ENCODE results near the gene CES4A. TPM values are rescaled to one million over a fixed set of nuclear protein-coding genes. Genes with fewer than 3 reads are reported as not detected.

The CES4A gene
- total RNA-seq, 1 donor from 2014 or later: 13.3 TPM

DNA sequence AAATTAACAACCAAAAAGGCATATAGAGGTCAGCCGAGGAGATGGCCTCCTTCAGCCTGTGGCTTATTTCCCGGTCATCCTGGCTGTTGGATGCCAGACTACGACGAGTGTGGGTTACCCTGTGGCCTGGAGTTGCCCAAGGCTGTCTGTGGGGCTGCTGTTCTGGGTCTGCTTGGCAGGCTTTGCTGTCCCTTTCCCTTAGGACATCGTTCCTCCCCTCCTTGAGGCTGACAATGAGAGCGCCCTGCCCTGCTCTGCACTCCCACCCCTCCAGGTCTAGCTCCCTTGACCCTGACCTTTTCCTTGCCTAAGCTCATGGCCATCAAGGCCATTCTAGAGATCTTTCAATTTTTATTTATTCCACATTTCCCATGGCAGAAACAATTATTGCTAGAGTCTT is 38.7 kb downstream of the CES4A start:
- ATAC-seq: no peak
- peak; percentile 32 for DNase-seq
- Histone ChIP-seq H3K27ac (no peak overlapping the region), H3K4me3 (no peak overlapping the region), H3K9me3 (no peaks in the 10 kb centered on the region), H3K27me3 (no peaks in the 10 kb centered on the region), H3K4me1 (peaks cover 14% of the 10 kb centered on the region), H3K36me3 (no peaks in the 10 kb centered on the region)
- intact Hi-C loops (cut with DNase I): no loop called here
- TF ChIP-seq, protein P1, sequence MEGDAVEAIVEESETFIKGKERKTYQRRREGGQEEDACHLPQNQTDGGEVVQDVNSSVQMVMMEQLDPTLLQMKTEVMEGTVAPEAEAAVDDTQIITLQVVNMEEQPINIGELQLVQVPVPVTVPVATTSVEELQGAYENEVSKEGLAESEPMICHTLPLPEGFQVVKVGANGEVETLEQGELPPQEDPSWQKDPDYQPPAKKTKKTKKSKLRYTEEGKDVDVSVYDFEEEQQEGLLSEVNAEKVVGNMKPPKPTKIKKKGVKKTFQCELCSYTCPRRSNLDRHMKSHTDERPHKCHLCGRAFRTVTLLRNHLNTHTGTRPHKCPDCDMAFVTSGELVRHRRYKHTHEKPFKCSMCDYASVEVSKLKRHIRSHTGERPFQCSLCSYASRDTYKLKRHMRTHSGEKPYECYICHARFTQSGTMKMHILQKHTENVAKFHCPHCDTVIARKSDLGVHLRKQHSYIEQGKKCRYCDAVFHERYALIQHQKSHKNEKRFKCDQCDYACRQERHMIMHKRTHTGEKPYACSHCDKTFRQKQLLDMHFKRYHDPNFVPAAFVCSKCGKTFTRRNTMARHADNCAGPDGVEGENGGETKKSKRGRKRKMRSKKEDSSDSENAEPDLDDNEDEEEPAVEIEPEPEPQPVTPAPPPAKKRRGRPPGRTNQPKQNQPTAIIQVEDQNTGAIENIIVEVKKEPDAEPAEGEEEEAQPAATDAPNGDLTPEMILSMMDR (IDR thresholded peaks at IDR 0.05): no peak

- Histone ChIP-seq H3K27me3 (no peaks in the 10 kb centered on the region), H3K4me1 (peaks cover 14% of the 10 kb centered on the region), H3K9me3 (no peaks in the 10 kb centered on the region), H3K27ac (peak overlapping the region; percentile 98), H3K36me3 (no peaks in the 10 kb centered on the region), H3K4me3 (peak overlapping the region; percentile 91)
- TF ChIP-seq, protein P1 (IDR thresholded peaks at IDR 0.05): no peak
- DNase-seq (no peak), ATAC-seq (no peak)
- intact Hi-C loops (cut with DNase I): no loop called here
These were observed 39.8 kb downstream of the CES4A start for GRCh38 chr16:67028167-67028695.

DNA sequence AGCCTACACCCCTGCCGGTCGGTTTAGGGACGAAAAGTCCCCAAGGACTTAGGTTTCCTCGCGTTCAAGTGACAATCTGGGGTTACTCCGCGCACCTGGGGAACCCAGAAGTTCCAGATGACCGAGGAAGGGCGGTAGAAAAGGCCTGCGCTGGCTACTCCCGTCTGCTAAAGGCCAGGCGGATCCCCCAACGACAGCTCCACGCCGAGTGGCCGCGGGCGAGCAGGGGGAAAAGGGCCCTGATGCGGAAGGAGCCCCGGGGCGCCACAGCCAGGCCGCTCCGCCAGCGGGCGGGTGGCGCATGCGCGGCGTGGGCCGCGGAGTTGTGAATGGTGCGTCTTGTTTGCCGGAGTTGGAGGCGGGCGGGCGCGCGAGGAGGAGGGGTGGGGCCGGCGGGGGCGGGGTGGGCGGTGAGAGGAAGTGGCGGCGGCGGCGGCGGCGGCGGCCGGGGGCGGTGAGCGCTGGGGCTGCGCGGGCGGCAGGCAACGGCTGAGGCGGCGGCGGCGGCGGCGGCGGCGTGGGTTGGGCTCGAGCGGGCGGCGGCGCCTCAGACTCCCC is 40.4 kb downstream of the CES4A start, which contains the start of gene CBFB:
TSS of gene CBFB (plus strand) at position 454 of the 558 bp plus-strand sequence. CDS start 259 bp downstream, outside the sequence.
- Histone ChIP-seq H3K27ac (peak within 1 kb of the TSS; percentile 98), H3K36me3 (no peaks in the 10 kb centered on the region), H3K27me3 (no peaks in the 10 kb centered on the region), H3K9me3 (no peaks in the 10 kb centered on the region), H3K4me3 (peak within 1 kb of the TSS; percentile 91), H3K4me1 (peaks cover 14% of the 10 kb centered on the region)
- intact Hi-C loops (cut with DNase I): no loop called here
- peak; percentile 96 for ATAC-seq
- TF ChIP-seq, protein P1 (IDR thresholded peaks at IDR 0.05): peak; percentile 17
- peak; percentile 96 for DNase-seq

DNA sequence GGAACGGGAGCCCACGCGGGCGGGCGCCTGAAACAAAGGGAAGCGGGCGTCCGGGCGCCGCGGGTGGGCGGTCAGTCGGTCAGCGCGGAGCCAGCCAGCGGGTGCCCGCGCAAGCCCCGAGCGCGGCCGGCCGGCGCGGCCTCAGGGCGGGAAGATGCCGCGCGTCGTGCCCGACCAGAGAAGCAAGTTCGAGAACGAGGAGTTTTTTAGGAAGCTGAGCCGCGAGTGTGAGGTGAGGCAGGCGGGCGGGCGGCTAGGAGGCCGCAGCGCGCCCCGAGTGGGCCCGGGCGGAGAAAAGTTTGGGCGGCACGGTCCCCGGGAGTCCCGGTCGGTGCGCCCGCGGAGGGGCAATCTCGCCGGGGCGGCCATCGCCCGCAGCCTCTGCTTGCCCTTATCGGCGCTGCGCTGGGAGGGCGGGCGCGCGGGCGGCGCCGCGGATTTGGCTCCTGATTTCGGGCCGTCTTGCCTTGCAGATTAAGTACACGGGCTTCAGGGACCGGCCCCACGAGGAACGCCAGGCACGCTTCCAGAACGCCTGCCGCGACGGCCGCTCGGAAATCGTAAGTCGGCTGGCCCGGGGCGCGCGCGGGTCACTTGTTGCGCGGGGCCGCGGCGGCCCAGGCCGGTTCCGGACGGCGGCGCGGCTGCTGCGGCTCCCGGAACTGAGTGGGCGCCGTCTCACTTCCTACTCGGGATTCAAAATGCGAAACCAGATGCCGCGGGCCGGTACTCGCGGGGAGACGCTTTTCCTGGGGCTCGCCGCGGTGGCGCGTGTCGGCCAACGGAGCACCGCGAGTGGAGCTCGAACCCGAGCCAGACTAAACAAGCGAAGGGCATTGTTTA is 41.1 kb downstream of the CES4A start:
- DNase-seq: peak; percentile 86
- H3K27me3 ChIP-seq: no peaks in the 10 kb centered on the region
- H3K27ac ChIP-seq: peak overlapping the region; percentile 96
- peaks cover 17% of the 10 kb centered on the region for H3K4me1 ChIP-seq
- H3K9me3 ChIP-seq: no peaks in the 10 kb centered on the region
- peak; percentile 75 for ATAC-seq
- no peaks in the 10 kb centered on the region for H3K36me3 ChIP-seq
- peak overlapping the region; percentile 91 for H3K4me3 ChIP-seq
- intact Hi-C loops (cut with DNase I): no loop called here
- TF ChIP-seq, protein P1 (IDR thresholded peaks at IDR 0.05): no peak

DNA sequence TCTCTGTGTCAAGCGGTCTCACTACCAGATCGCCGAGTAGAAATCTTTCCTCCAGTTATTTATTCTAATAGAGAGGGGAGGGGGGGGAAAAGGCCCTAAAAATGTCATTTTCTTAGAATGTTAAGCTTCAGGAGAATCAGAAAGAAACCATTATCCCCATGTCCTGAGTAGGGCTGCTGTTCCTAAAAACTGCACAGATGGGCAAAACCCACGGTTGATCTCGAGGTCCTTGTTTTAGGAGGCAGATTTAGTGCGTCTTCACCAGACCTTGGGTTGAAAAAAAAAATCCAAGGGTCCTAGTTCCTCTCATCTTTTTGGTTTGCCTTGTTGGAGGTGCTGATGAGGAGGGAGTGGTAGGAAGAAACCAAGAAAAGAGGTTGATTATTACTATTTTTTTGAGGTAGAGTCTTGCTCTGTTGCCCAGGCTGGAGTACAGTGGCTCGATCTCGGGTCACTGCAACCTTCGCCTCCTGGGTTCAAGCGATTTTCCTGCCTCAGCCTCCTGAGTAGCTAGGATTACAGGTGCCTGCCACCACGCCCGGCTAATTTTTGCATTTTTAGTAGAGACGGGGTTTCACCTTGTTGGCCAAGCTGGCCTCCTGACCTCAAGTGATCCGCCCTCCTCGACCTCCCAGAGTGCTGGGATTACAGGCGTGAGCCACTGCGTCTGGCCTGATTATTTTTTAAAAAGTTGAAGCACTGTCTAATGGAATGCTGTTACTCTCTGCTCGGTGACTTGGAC is 42.0 kb downstream of the CES4A start:
- intact Hi-C loops (cut with DNase I): no loop called here
- no peaks in the 10 kb centered on the region for H3K27me3 ChIP-seq
- no peaks in the 10 kb centered on the region for H3K9me3 ChIP-seq
- TF ChIP-seq, protein P1 (IDR thresholded peaks at IDR 0.05): no peak
- peak overlapping the region; percentile 96 for H3K27ac ChIP-seq
- H3K4me3 ChIP-seq: peak overlapping the region; percentile 91
- H3K36me3 ChIP-seq: no peaks in the 10 kb centered on the region
- peak; percentile 12 for DNase-seq
- no peak for ATAC-seq
- peaks cover 24% of the 10 kb centered on the region for H3K4me1 ChIP-seq
